Stimulated activated naive CD4-positive, alpha-beta T cell treated with Interleukin-2 at 50 U/mL for 16 hours (primary cell): ENCODE results near the gene TNFSF9.
"Not testable (repeated sequence)": the region's sequence is repeated elsewhere in the genome, so short reads cannot be mapped to it uniquely, and the experiment has no call there.

Experiments used
- DNase-seq: peaks from one replicate; lab custom pipeline; 2025; lab: John Stamatoyannopoulos, UW

Gene TNFSF9

GRCh38 chr19:6572217-6572616, 41.4 kb downstream of the TNFSF9 start:
- no peak for DNase-seq

DNA sequence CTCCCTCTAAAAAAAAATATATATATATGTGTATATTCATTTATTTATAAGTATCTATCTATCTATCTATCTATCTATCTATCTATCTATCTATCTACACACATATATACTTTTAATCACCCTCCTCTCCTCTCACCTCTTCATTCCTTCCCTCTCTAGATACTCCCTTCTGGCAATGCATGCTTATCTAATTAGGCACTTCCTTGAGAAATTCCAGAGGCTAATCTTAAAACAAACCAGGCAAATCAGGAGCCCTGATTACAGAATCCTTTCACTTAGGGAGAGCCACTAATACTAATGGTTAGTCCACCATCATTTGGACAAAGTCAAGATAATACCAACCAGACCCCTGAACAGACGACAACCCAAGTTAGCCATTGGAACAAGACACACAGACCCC, 42.5 kb downstream of the TNFSF9 start:
- no peak for DNase-seq

DNA sequence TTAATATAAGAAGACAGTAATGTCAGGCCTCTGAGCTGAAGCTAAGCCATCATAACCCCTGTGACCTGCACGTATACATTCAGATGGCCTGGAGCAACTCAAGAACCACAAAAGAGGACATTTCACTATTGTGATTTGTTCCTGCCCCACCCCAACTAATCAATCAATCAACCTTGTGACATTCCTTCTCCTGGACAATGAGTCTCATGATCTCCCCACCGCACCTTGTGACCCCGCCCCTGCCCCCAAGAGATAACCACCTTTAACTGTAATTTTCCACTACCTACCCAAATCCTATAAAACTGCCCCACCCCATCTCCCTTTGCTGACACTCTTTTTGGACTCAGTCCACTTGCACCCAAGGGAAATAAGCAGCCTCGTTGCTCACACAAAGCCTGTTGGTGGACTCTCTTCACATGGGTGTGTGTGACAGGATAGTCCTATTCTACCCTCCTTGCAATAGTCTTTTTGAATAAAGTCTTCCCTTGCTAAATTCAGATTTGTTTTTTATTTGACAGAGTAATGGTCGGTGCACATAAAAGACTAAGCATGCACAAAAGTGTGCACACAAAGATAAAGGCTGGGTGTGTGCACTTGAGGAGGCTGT, 46.1 kb downstream of the TNFSF9 start:
- no peak for DNase-seq

- no peak for DNase-seq
Measured at GRCh38 chr19:6577476-6578125, 46.8 kb downstream of the TNFSF9 start.

- DNase-seq, result no peak
Measured at GRCh38 chr19:6579450-6580178, 48.8 kb downstream of the TNFSF9 start.

- no peak for DNase-seq
Measured at GRCh38 chr19:6580313-6580712, 49.5 kb downstream of the TNFSF9 start.

GRCh38 chr19:6582515-6583484, 52.0 kb downstream of the TNFSF9 start:
- DNase-seq, result not testable (repeated sequence)
